IPS DF 6.9 (cell line): ENCODE data around the gene TUBB1.

ENCODE experiments used
- DNase-seq: peaks from one replicate; pipeline ENCODE4 v3.0.0-alpha.2; 2013; ENCODE audit warnings: low read depth, low spot score
- H3K27ac ChIP-seq: one replicate; pipeline ENCODE4 v1.5.1; 2013; ENCODE audit warnings: low read length, control low read depth
- H3K27me3 ChIP-seq: 2 replicates; pipeline ENCODE4 v1.6.1; 2013; ENCODE audit warnings: mild to moderate bottlenecking, low read length; ENCODE audit not compliant: control insufficient read depth, insufficient read depth
- H3K36me3 ChIP-seq: 2 replicates; pipeline ENCODE4 v1.6.1; 2013; ENCODE audit warnings: low read length; ENCODE audit not compliant: control insufficient read depth, insufficient read depth
- H3K4me1 ChIP-seq: 2 replicates; pipeline ENCODE4 v1.6.1; 2013; ENCODE audit warnings: low read length; ENCODE audit not compliant: control insufficient read depth, insufficient read depth
- H3K4me3 ChIP-seq: 2 replicates; pipeline ENCODE4 v1.5.1; 2013; ENCODE audit warnings: mild to moderate bottlenecking, low read length
- H3K9me3 ChIP-seq: 2 replicates; pipeline ENCODE4 v1.6.1; 2013; ENCODE audit warnings: low read length, inconsistent platforms; ENCODE audit not compliant: control insufficient read depth, insufficient read depth
- whole genome bisulfite sequencing: extraction: QIAGEN DNeasy Blood & Tissue Kit; methylation state at CpG from one replicate; pipeline ENCODE4 v1.1.7; 2013; ENCODE audit warnings: mixed read lengths, missing lambda C conversion rate; ENCODE audit not compliant: insufficient read length, insufficient coverage; 5-methylcytosine and 5-hydroxymethylcytosine counted together

TUBB1 gene

GRCh38 chr20:59043698-59044097 is 24.5 kb downstream of the TUBB1 start:
- H3K4me3 ChIP-seq, result no peak overlapping the region
- no peak for DNase-seq
- H3K9me3 ChIP-seq, result no peaks in the 10 kb centered on the region
- peaks cover 1% of the 10 kb centered on the region; the same call in 1 of the 2 replicates for H3K4me1 ChIP-seq
- H3K27me3 ChIP-seq, result 0 out of 2 replicates have a peak, but pooled peaks cover 1% of the 10 kb centered on the region
- H3K36me3 ChIP-seq, result no peaks in the 10 kb centered on the region
- no peak overlapping the region for H3K27ac ChIP-seq
- WGBS, result no CpG with 5 or more reads among the region's 3 CpGs

GRCh38 chr20:59044295-59044694 is 25.1 kb downstream of the TUBB1 start:
- Histone ChIP-seq H3K4me1 (peaks cover 1% of the 10 kb centered on the region; the same call in 1 of the 2 replicates), H3K4me3 (no peak overlapping the region), H3K9me3 (no peaks in the 10 kb centered on the region), H3K36me3 (no peaks in the 10 kb centered on the region), H3K27me3 (0 out of 2 replicates have a peak, but pooled peaks cover 1% of the 10 kb centered on the region), H3K27ac (no peak overlapping the region)
- no CpG with 5 or more reads among the region's 3 CpGs for WGBS
- no peak for DNase-seq

GRCh38 chr20:59044796-59045195 is 25.6 kb downstream of the TUBB1 start:
- no CpG with 5 or more reads among the region's 3 CpGs for WGBS
- Histone ChIP-seq H3K27me3 (0 out of 2 replicates have a peak, but pooled peaks cover 1% of the 10 kb centered on the region), H3K36me3 (no peaks in the 10 kb centered on the region), H3K4me1 (peaks cover 1% of the 10 kb centered on the region; the same call in 1 of the 2 replicates), H3K9me3 (no peaks in the 10 kb centered on the region), H3K4me3 (no peak overlapping the region), H3K27ac (no peak overlapping the region)
- DNase-seq, result no peak

GRCh38 chr20:59046862-59047261 is 27.6 kb downstream of the TUBB1 start:
- Histone ChIP-seq H3K4me1 (peaks cover 1% of the 10 kb centered on the region; the same call in 1 of the 2 replicates), H3K36me3 (no peaks in the 10 kb centered on the region), H3K27ac (no peak overlapping the region), H3K9me3 (no peaks in the 10 kb centered on the region), H3K4me3 (no peak overlapping the region), H3K27me3 (0 out of 2 replicates have a peak, but pooled peaks cover 1% of the 10 kb centered on the region)
- no peak for DNase-seq
- WGBS, result no CpG with 5 or more reads among the region's 3 CpGs

GRCh38 chr20:59047938-59048680 is 28.9 kb downstream of the TUBB1 start:
- no peak overlapping the region for H3K4me3 ChIP-seq

GRCh38 chr20:59048681-59049030 is 29.4 kb downstream of the TUBB1 start:
- no peak overlapping the region for H3K27ac ChIP-seq
- 0 out of 2 replicates have a peak, but pooled peaks cover 1% of the 10 kb centered on the region for H3K27me3 ChIP-seq

More at GRCh38 chr20:59047938-59048680, 28.9 kb downstream of the TUBB1 start:
- Histone ChIP-seq H3K9me3 (no peaks in the 10 kb centered on the region), H3K27me3 (0 out of 2 replicates have a peak, but pooled peaks cover 1% of the 10 kb centered on the region), H3K27ac (no peak overlapping the region), H3K4me1 (no peaks in the 10 kb centered on the region), H3K36me3 (no peaks in the 10 kb centered on the region)
- no peak for DNase-seq
- no CpG with 5 or more reads among the region's 5 CpGs for WGBS

GRCh38 chr20:59050437-59050836 is 31.2 kb downstream of the TUBB1 start:
- H3K36me3 ChIP-seq, result no peaks in the 10 kb centered on the region
- whole genome bisulfite sequencing, result no CpG with 5 or more reads among the region's 1 CpG

More at GRCh38 chr20:59048681-59049030, 29.4 kb downstream of the TUBB1 start:
- no CpG with 5 or more reads among the region's 2 CpGs for WGBS
- DNase-seq, result no peak
- Histone ChIP-seq H3K4me3 (no peak overlapping the region), H3K9me3 (no peaks in the 10 kb centered on the region), H3K36me3 (no peaks in the 10 kb centered on the region), H3K4me1 (no peaks in the 10 kb centered on the region)

GRCh38 chr20:59051666-59052185 is 32.5 kb downstream of the TUBB1 start:
- Histone ChIP-seq H3K4me3 (no peak overlapping the region), H3K36me3 (no peaks in the 10 kb centered on the region), H3K4me1 (no peaks in the 10 kb centered on the region), H3K9me3 (no peaks in the 10 kb centered on the region), H3K27me3 (0 out of 2 replicates have a peak, but pooled peaks cover 1% of the 10 kb centered on the region), H3K27ac (no peak overlapping the region)
- DNase-seq, result no peak
- no CpG with 5 or more reads among the region's 6 CpGs for WGBS

More at GRCh38 chr20:59050437-59050836, 31.2 kb downstream of the TUBB1 start:
- DNase-seq, result no peak
- Histone ChIP-seq H3K4me1 (no peaks in the 10 kb centered on the region), H3K9me3 (no peaks in the 10 kb centered on the region), H3K27ac (no peak overlapping the region), H3K4me3 (no peak overlapping the region), H3K27me3 (0 out of 2 replicates have a peak, but pooled peaks cover 1% of the 10 kb centered on the region)

GRCh38 chr20:59055302-59055701 is 36.1 kb downstream of the TUBB1 start:
- H3K4me1 ChIP-seq, result no peaks in the 10 kb centered on the region
- no peaks in the 10 kb centered on the region for H3K27me3 ChIP-seq
- H3K27ac ChIP-seq, result no peak overlapping the region
- H3K9me3 ChIP-seq, result no peaks in the 10 kb centered on the region
- no peak for DNase-seq
- H3K36me3 ChIP-seq, result no peaks in the 10 kb centered on the region
- no peak overlapping the region for H3K4me3 ChIP-seq
- no CpG with 5 or more reads among the region's 7 CpGs for WGBS

- Histone ChIP-seq H3K4me1 (no peaks in the 10 kb centered on the region), H3K9me3 (no peaks in the 10 kb centered on the region), H3K27ac (no peak overlapping the region), H3K27me3 (no peaks in the 10 kb centered on the region), H3K36me3 (no peaks in the 10 kb centered on the region), H3K4me3 (no peak overlapping the region)
- WGBS, result no CpG with 5 or more reads among the region's 4 CpGs
- DNase-seq, result no peak
Measured at GRCh38 chr20:59062081-59062480, 42.9 kb downstream of the TUBB1 start.
